Calu3 (cell line): ENCODE data around the gene HFE. TPM values are rescaled to one million over a fixed set of nuclear protein-coding genes. Genes with fewer than 3 reads are reported as not detected.
"Not testable (repeated sequence)": the region's sequence is repeated elsewhere in the genome, so short reads cannot be mapped to it uniquely, and the experiment has no call there.

Experiments used
- BruUV-seq: library from RNA; stranded (reverse); fragments of 400-500 nt; replicated peaks from 2 replicates; lab custom pipeline; 2021; lab: Mats Ljungman, UMichigan
- CTCF ChIA-PET: fragments of 300-600 bp; sonication (Branson Sonifier 250); formaldehyde crosslinking; loops from one replicate; lab custom pipeline; 2022; ENCODE audit warnings: antibody characterized with exemption; lab: Charles Lee
- DNase-seq: peaks from one replicate; pipeline ENCODE4 v3.0.0; 2022
- H3K27ac Mint-ChIP-seq: one replicate; pipeline ENCODE4 v1.8.0; 2022; ENCODE audit warnings: mixed read lengths; ENCODE audit not compliant: unreplicated experiment
- H3K27me3 Mint-ChIP-seq: one replicate; pipeline ENCODE4 v1.8.0; 2022; ENCODE audit warnings: mixed read lengths; ENCODE audit not compliant: unreplicated experiment
- H3K36me3 Mint-ChIP-seq: one replicate; pipeline ENCODE4 v1.8.0; 2022; ENCODE audit warnings: mild to moderate bottlenecking, moderate library complexity, mixed read lengths; ENCODE audit not compliant: insufficient read depth, unreplicated experiment
- H3K4me1 Mint-ChIP-seq: one replicate; pipeline ENCODE4 v1.8.0; 2022; ENCODE audit warnings: mild to moderate bottlenecking, low read depth, mixed read lengths; ENCODE audit not compliant: unreplicated experiment
- H3K4me3 Mint-ChIP-seq: one replicate; pipeline ENCODE4 v1.8.0; 2022; ENCODE audit warnings: mild to moderate bottlenecking, low read depth, moderate library complexity, mixed read lengths; ENCODE audit not compliant: unreplicated experiment
- H3K9me3 Mint-ChIP-seq: one replicate; pipeline ENCODE4 v1.8.0; 2022; ENCODE audit warnings: low read depth, mixed read lengths; ENCODE audit not compliant: unreplicated experiment
- intact Hi-C: fragments of 100-400 bp; cut with micrococcal nuclease; formaldehyde crosslinking; loops from one replicate; pipeline ENCODE4 v1.10.0; 2022; ENCODE audit not compliant: unreplicated experiment
- total RNA-seq: library from RNA; stranded (reverse); gene quantifications from 2 replicates; pipeline ENCODE4 v1.2.3, GENCODE V29; 2022
- TF ChIP-seq, protein P1 (sequence below): fragments of 200-600 bp; IDR thresholded peaks from one replicate; pipeline ENCODE4 v1.8.0; 2022; ENCODE audit warnings: antibody characterized with exemption; ENCODE audit not compliant: unreplicated experiment

HFE gene
- total RNA-seq, 1 experiment from 2014 or later, result 24.9 TPM

- no peak overlapping the region for H3K27ac Mint-ChIP-seq
- no TSS peak for BruUV-seq
Observed at GRCh38 chr6:26075063-26075717, 12.0 kb upstream of the HFE start.

GRCh38 chr6:26078066-26078465 is 9.2 kb upstream of the HFE start:
- intact Hi-C loops, H3K4me1 Mint-ChIP-seq, DNase-seq, H3K27ac Mint-ChIP-seq, CTCF ChIA-PET, H3K36me3 Mint-ChIP-seq, H3K27me3 Mint-ChIP-seq, H3K4me3 Mint-ChIP-seq, BruUV-seq, H3K9me3 Mint-ChIP-seq: not testable (repeated sequence)

More at GRCh38 chr6:26075063-26075717, 12.0 kb upstream of the HFE start:
- Mint-ChIP-seq H3K36me3 (no peaks in the 10 kb centered on the region), H3K4me1 (no peaks in the 10 kb centered on the region), H3K4me3 (no peak overlapping the region), H3K9me3 (peaks cover 2% of the 10 kb centered on the region), H3K27me3 (no peaks in the 10 kb centered on the region)
- TF ChIP-seq, protein P1, sequence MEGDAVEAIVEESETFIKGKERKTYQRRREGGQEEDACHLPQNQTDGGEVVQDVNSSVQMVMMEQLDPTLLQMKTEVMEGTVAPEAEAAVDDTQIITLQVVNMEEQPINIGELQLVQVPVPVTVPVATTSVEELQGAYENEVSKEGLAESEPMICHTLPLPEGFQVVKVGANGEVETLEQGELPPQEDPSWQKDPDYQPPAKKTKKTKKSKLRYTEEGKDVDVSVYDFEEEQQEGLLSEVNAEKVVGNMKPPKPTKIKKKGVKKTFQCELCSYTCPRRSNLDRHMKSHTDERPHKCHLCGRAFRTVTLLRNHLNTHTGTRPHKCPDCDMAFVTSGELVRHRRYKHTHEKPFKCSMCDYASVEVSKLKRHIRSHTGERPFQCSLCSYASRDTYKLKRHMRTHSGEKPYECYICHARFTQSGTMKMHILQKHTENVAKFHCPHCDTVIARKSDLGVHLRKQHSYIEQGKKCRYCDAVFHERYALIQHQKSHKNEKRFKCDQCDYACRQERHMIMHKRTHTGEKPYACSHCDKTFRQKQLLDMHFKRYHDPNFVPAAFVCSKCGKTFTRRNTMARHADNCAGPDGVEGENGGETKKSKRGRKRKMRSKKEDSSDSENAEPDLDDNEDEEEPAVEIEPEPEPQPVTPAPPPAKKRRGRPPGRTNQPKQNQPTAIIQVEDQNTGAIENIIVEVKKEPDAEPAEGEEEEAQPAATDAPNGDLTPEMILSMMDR, result no peak
- DNase-seq, result no peak
- CTCF ChIA-PET, result no interaction called here
- intact Hi-C loops, result no loop called here

- H3K27ac Mint-ChIP-seq, H3K27me3 Mint-ChIP-seq, intact Hi-C loops, H3K4me3 Mint-ChIP-seq, H3K36me3 Mint-ChIP-seq, BruUV-seq, DNase-seq, H3K4me1 Mint-ChIP-seq: not testable (repeated sequence)
- peaks cover 13% of the 10 kb centered on the region for H3K9me3 Mint-ChIP-seq
- CTCF ChIA-PET, result interaction anchor here (0.6 kb wide), 2 partner anchors 11 to 23 kb away, joined by 3 to 5 read pairs; a partner anchor contains a TSS
Observed at GRCh38 chr6:26081096-26081495, 6.1 kb upstream of the HFE start.

DNA sequence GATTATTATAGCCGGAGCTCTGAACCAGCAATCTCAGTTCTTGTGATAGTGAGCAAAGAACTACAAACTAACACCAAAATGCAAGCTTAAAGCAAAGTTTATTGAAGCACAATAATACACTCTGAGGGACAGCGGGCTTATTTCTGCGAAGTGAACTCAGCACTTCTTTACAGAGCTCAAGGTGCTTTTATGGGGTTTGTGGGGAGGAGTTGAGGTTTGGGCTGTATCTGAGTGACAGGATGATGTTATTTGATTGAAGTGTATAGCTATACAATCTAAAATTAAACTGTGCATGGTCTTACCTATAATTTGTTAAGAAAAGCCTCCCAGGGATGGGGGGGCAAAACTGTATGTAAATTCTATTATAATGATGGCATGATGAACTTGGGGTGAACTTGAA is 1.0 kb upstream of the HFE start:
- CTCF ChIA-PET, result interaction anchor here (0.6 to 1.1 kb wide), 2 partner anchors 16 to 20 kb away, joined by 3 read pairs; no protein-coding TSS in a partner anchor
- no peak for DNase-seq
- BruUV-seq, result no TSS peak
- TF ChIP-seq, protein P1, result no peak
- intact Hi-C loops, result no loop called here
- Mint-ChIP-seq H3K9me3 (peaks cover 11% of the 10 kb centered on the region), H3K36me3 (peaks cover 10% of the 10 kb centered on the region), H3K4me1 (peaks cover 23% of the 10 kb centered on the region), H3K27me3 (no peaks in the 10 kb centered on the region), H3K4me3 (no peak overlapping the region), H3K27ac (peak overlapping the region; percentile 36)

- no peaks in the 10 kb centered on the region for H3K27me3 Mint-ChIP-seq
- CTCF ChIA-PET, result interaction anchor here (1.0 to 1.4 kb wide), 2 partner anchors 15 to 29 kb away, joined by 3 to 13 read pairs; a partner anchor contains a TSS
- DNase-seq, result no peak
- H3K4me3 Mint-ChIP-seq, result peak overlapping the region; percentile 93
- BruUV-seq, result TSS peak; percentile 57
- intact Hi-C loops, result no loop called here
- peaks cover 23% of the 10 kb centered on the region for H3K4me1 Mint-ChIP-seq
- H3K9me3 Mint-ChIP-seq, result peaks cover 3% of the 10 kb centered on the region
- TF ChIP-seq, protein P1, result no peak
- H3K36me3 Mint-ChIP-seq, result peaks cover 10% of the 10 kb centered on the region
- H3K27ac Mint-ChIP-seq, result peak overlapping the region; percentile 87
Observed at GRCh38 chr6:26088344-26088743, 1.1 kb downstream of the HFE start.
